Measurements from ENCODE around the gene GAB1.

DNA sequence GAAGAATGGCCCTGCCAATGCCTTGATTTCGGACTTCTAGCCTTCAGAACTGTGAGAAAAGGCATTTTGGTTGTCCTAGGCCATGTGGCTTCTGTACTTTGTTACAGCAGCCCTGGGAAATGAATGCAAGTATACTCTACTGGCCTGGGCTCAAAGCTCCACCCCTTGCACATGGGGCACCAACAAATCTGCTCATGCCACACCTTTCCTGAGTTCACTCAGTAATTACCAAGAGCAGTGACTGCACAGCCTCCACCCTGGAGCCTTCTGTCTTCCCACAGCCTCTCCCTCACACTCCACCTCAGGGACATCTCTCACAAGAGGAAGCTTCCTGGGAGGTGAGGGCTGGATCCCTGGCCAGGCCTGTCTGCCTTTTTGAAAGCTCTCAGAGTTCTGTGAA lies 29.1 kb upstream of the GAB1 start:
- no peak for TF ChIP-seq ARNTL (CRISPR knock-in tag; IDR thresholded peaks at IDR 0.05; ENCODE audit: borderline replicate concordance, low read depth)
- TF ChIP-seq, protein P1, sequence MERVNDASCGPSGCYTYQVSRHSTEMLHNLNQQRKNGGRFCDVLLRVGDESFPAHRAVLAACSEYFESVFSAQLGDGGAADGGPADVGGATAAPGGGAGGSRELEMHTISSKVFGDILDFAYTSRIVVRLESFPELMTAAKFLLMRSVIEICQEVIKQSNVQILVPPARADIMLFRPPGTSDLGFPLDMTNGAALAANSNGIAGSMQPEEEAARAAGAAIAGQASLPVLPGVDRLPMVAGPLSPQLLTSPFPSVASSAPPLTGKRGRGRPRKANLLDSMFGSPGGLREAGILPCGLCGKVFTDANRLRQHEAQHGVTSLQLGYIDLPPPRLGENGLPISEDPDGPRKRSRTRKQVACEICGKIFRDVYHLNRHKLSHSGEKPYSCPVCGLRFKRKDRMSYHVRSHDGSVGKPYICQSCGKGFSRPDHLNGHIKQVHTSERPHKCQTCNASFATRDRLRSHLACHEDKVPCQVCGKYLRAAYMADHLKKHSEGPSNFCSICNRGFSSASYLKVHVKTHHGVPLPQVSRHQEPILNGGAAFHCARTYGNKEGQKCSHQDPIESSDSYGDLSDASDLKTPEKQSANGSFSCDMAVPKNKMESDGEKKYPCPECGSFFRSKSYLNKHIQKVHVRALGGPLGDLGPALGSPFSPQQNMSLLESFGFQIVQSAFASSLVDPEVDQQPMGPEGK (CRISPR knock-in tag; IDR thresholded peaks at IDR 0.05; ENCODE audit: borderline replicate concordance) = no peak
- TF ChIP-seq RARB (CRISPR knock-in tag; IDR thresholded peaks at IDR 0.05) = no peak
- TF ChIP-seq ZNF565 (CRISPR knock-in tag; conservative IDR thresholded peaks at IDR 0.05; ENCODE audit: low read depth) = no peak
- no peak for TF ChIP-seq TOX (CRISPR knock-in tag; IDR thresholded peaks at IDR 0.05; ENCODE audit: borderline replicate concordance)
- no peak for TF ChIP-seq TCF4 (CRISPR knock-in tag; IDR thresholded peaks at IDR 0.05; ENCODE audit: borderline replicate concordance)
- no peak for TF ChIP-seq ZFP30 (CRISPR knock-in tag; IDR thresholded peaks at IDR 0.05)
- TF ChIP-seq ZC3H10 (CRISPR knock-in tag; IDR thresholded peaks at IDR 0.05) = no peak
- TF ChIP-seq, protein P2, sequence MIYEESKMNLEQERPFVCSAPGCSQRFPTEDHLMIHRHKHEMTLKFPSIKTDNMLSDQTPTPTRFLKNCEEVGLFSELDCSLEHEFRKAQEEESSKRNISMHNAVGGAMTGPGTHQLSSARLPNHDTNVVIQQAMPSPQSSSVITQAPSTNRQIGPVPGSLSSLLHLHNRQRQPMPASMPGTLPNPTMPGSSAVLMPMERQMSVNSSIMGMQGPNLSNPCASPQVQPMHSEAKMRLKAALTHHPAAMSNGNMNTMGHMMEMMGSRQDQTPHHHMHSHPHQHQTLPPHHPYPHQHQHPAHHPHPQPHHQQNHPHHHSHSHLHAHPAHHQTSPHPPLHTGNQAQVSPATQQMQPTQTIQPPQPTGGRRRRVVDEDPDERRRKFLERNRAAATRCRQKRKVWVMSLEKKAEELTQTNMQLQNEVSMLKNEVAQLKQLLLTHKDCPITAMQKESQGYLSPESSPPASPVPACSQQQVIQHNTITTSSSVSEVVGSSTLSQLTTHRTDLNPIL (CRISPR knock-in tag; IDR thresholded peaks at IDR 0.05; ENCODE audit: low read depth) = no peak
- no peak for TF ChIP-seq ESRRG (CRISPR knock-in tag; IDR thresholded peaks at IDR 0.05)
